ENCODE data around the gene CAT.

Gene CAT

DNA sequence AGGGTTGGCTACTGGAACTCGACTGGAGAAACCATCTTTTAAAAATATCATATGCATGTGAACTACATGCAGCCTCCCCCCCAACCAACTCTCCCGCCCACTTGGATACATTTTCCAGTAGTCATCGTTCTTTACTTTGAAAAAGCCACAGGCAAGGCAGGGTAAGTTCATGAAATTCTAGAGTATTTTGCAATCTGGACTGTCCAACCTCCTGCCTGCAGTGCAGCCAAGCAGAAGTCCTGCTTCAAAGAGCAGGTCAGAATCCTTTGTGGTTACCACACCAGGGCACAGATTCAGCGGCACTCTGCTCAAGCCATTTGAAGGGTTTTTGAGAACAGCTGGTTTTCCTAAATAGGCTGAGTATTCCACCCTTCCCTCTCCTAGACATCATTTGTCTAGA lies 62.8 kb downstream of the CAT start:
- DNase-seq: peak; percentile 18

DNA sequence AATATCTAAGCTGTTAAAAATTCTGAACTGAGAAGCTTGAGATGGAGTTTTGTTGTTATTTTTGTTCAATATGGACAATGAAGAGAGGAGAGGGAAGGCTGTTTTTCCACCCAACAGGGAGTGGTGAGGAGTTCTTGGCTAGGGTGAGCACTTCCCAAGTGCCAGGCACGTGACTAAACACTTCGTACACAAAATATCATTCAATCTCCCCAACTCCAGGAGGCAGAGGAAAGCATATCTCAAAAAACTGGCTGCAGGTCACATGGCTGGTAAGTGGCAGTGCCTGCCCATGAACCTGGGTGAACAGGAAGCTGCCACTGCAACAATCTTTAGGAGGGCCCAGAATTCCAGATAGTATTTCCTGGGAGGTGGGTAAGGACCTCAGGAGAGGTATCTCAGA lies 63.2 kb downstream of the CAT start:
- DNase-seq: peak; percentile 30

DNA sequence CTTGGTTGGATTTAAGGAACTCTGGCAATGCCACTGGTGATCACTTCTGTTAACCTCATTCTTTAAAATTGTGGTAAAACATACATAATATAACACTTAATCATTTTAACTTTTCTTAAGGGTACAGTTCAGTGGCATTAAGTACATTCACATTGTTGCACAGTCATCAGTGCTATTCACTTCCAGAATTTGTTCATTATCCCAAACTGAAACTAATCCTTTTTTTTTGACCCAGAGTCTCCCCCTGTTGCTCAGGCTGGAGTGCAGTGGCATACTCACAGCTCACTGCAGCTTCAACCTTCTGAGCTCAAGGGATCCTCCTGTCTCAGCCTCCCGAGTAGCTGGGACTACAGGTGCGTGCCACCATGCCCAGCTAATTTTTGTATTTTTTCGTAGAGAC lies 64.2 kb downstream of the CAT start:
- DNase-seq: no peak

DNA sequence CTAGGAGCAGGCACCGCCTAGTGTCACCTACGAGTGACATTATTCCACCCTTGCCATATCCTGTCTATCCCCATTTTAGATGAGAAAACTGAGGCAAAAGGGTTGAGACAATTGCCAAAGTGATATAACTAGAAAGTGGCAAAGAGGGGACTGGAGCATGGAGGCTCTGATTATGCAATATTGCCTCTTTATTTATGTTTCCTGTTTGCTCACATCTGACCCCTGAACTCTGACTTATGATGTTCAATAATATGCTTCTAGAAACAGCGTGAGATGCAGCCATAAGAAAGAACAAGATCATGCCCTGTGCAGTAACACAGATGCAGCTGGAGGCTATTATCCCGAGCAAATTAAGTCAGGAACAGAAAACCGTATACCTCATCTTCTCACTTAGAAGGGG lies 67.1 kb downstream of the CAT start:
- DNase-seq: no peak

GRCh38 chr11:34507156-34507555 lies 68.4 kb downstream of the CAT start:
- DNase-seq: no peak

DNA sequence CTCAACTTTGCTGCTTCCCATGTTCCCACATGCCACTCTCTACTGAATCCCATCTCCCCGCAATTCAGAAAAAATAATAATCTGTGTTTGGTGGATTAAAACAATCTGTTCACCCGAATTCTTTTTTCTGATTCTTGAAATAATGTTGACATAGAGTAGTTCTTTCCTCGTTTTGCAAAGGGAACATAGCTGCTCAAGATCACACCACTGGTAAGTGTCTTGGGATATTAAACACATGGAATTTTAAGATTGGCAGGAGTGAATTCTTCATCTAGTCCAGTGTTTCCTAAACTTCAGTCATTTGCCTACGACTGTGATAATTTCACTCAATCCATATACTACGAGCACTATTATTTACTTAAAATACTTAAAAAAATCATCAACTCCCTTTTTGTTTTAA lies 68.9 kb downstream of the CAT start:
- no peak for DNase-seq

DNA sequence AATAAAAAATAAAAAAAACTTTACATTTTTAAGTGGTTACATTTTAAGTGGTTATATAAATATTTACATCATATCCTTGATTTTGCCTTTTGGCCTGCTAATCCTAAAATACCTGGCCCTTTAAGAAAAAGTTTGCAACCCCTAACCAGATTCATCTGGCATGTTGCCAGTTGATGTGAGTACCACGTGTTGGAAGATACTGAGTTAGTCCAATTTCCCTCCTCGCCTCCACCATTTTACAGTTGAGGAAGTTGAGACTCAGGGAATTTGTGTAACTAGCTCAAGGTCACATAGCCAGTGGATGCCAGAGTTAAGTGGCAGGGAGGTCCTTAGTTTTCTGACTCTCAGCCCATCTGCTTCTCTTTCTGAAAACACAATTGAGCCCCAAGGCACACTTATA lies 69.8 kb downstream of the CAT start:
- no peak for DNase-seq

DNA sequence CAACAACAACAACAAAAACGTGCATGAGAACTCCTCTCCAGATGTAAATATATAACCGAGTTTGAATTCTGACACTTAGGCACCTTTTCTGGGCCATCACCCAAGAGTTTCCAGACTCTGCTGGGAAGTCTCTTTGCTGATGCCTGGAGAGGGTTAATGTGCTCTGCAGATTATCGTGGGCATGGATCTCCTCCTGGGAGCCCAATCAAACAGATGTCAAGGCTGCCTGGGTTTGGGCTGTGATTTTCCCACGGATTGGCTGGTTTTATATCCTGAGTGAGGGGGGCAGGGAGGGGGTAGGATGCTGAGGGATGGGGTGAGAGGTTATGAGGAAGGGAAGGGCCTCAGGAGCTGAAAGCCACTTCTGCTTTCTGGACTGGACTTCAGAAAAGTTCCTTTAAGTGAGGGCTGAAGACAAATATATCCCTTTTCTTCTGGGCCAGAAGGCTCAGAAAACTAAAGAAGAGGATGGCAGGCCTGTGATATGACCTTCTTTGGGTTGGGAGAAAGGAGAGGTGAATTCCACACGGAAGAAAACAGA lies 70.7 kb downstream of the CAT start:
- DNase-seq: no peak

DNA sequence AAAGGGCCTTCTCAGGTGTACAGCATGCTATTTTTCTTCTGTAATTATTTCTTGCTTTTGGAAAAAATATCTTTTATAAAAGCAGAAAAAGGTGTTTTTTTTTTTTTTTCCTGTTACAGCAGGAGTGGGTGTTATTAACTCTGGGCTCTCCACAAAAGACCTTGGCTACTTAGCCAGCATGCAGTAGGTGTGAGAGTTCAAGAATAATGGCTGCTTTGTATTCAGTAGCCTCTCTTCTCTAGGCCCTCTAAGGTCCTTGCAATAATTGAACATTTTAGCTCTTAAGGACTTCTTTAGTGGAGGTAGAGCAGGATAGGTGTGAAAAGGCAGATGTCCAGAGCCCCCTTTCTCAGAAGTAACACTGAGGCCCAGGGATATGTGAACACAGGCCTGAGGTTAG lies 71.5 kb downstream of the CAT start:
- no peak for DNase-seq

GRCh38 chr11:34510673-34511072 lies 71.9 kb downstream of the CAT start:
- no peak for DNase-seq

GRCh38 chr11:34512840-34513681 lies 74.3 kb downstream of the CAT start:
- no peak for DNase-seq

DNA sequence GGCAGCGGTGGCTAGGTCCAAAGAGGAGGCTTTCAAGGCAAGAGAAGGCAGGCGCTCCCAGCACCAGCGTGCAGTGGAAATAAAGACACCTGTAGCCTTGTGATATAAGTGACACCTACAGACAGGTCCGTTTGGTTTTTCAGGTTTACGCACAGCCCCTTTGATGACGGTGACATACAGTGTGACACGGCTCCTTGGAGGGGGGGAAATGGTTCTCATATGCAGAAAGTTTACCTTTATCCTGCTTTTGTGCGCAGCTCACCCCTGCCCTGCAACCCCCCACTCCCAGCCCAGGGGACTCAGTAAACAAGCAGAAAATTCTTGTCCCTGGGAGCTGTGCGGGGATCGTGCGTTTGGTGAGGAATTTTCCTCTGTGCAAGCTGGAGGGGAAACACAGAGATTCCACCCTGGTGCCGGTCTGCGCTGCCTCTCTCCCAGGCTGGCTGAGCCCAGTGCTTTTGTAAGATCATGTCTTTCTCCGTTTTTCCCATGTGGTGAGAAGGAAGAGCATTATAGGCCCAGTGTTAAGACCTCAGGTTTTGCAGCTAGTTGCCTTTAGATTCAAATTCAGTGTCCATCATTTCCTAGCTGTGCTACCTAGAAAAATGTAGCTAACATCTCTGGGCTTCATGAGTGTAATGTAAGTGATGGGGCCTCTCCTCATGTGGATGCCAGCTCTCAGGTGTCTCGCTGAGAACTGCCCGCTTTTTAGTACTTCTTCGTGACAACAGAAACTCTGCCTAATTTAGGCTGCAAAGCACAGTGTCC lies 75.1 kb downstream of the CAT start, which contains the start of gene ELF5:
Gene ELF5, minus strand, starts transcription at position 113 of the 768 bp plus-strand sequence. CDS start 8,045 bp downstream, outside the sequence.
- no peak for DNase-seq

DNA sequence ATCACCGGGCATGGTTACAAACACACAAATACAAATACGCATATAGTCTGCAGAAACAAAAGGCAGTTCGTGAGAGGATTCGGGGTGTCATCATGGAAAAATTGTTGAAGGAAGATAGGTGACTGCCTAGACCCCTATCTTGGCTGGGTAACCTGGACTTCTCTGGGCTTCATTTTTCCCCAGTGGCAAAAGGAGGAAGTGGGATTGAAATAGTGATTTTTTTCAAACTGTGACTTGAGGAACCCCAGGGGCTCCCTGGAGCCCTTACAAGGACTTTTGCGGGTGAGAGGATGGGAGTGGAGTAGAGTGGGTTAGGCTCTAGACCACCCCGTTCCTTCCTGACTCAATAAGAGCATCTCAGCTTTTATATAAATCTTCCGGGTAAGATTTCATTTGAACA lies 75.9 kb downstream of the CAT start:
- DNase-seq: no peak

GRCh38 chr11:34516247-34517040 lies 77.7 kb downstream of the CAT start:
- DNase-seq: no peak

DNA sequence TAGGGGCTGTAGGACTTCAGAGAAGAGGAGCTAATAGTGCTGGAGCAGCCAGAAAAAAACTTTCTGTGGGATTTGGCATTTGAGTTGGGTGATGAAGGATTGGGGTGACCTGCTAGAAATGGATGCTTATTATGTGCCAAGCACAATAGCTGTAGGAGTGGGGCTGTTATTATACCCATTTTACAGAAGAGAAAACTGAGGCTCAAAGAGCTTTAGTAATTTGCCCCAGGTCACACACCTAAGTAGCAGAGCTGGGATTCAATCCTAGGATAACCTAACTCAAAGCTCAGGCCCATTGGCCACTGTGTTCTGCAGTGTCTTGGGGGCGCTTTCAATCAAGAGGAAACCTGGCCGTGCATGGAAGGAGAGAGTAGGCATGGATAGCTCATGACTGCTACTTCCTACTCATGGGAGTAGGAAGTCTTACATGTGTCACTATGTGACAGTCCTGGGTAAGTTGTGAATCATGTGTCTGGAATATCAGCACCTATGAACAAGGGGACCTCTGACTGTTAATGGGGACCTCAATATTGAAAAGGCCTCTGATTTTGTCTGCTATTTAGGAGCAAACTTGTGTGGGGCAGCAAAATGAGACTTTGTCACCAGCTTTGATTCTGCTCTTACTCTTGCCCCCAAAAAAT lies 81.0 kb downstream of the CAT start:
- DNase-seq: no peak

- DNase-seq: no peak
Measured at GRCh38 chr11:34521265-34521664, 82.5 kb downstream of the CAT start.

Data from DMS79 (cell line).